Amniotic stem cell (primary cell): ENCODE measurements around the gene APP.
"Not testable (repeated sequence)": the region's sequence is repeated elsewhere in the genome, so short reads cannot be mapped to it uniquely, and the experiment has no call there.

Experiments used
- DNase-seq: peaks from one replicate; lab custom pipeline; 2025; lab: John Stamatoyannopoulos, UW

APP gene

DNA sequence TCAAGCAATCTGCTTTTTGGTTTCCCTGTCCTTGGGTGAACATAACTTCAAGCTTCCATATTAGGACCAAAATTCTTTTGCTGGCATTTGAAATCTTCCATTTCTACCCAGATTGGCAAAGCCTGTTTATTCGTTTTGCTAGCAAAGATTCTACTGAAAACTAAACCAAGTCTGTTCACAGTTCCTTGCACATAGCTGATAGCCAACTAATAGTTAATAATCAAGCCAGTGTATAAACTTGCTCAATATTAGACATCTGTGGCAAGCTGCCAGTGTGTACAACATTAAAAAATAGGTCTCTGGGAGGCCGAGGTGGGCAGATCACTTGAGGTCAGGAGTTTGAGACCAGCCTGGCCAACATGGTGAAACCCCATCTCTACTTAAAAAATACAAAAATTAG, 6.3 kb downstream of the APP start:
- DNase-seq: no peak

- no peak for DNase-seq
These were observed 8.5 kb downstream of the APP start for GRCh38 chr21:26162081-26162480.

DNA sequence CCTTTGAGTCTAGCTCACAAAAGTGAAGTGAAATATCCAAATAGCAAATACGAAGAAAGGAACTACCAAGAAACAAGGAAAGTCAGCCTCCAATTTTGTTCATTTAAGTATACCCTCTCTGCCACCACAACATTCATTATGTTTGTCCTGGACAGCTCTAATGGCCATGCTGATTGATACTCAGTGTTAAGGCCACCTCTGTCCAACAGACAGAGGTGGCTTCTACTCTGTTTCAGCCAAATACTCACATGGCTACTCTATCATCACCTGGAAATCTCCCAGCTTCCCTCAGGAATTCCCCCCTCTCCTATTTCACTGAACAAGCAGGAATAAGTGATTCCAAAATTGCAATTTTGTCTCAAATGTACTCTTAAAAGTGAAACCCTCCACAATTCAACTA, 10.7 kb downstream of the APP start:
- no peak for DNase-seq

DNA sequence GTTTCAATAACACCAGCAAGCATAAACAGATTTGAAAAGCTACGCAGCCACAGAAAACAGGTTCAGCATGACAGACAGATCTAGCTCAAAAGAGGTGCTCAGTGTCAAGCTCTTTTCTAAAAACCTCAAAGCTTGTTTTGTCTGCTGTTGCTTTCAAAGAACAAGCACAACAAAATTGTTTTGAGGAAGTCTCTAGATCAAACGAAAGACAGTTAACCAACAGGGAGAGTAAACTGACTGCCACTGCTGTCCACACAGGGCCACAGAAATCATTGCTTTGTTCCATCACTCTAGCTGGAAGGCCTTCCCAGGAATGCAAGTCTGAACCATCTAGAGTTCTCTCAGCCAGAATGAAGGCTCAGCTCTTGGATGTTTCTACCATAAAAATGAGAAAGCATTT, 12.8 kb downstream of the APP start:
- DNase-seq: no peak

DNA sequence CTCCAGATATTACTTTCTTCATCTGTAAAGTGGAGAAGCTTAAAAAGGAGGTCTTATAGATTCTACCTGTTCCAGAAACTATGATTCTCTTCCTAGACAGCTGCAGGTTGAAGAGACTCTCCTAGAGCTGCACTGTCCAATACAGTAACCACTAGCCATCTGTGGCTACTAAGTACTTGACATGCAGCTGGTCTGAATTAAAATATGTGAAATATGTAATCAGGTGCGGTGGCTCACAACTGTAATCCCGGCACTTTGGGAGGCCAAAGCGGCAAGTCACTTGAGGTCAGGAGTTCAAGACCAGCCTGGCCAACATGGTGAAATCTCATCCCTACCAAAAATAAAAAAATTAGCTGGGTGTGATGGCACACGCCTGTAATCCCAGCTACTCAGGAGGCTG, 15.8 kb downstream of the APP start:
- no peak for DNase-seq

DNA sequence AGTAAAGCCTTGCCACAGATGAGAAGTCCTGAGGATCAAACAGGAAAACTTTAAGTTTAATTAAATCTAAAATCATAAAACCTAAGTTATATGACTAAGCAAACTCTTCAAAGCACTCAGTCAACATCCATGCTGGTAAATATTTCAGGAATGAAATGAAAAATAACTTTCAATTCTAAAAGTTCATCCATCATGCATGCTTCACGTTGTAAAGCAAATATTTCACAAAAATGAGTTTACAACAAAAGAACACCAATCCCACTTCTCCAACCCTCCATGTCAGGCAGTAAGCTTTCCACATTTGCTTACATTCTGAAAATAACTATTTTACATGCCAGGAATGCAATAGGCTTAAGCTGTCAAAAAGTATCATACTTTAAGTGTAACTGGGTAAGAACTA, 16.8 kb downstream of the APP start:
- DNase-seq: peak; percentile 21

GRCh38 chr21:26148840-26149354, 21.7 kb downstream of the APP start:
- DNase-seq: no peak

- DNase-seq: no peak
These were observed 22.3 kb downstream of the APP start for GRCh38 chr21:26148071-26148839.

DNA sequence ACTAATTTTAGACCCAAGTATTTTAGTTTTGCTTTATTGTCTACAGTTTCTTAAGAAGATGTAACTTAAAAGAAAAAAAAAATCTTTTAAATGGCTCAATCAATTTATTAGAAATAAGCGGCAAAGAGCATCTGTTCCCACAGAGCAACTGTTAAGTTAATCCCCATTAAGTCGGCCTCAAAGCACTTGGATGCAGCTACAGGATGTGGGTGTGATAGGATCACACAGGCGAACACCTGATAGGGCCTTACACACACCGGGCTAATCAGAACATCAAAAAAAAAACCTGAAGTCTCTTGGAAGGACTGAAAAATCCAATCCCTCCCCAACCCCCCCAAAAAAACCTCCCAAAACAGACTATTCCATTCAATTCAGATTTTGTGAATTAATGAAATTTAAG, 23.0 kb downstream of the APP start:
- DNase-seq: no peak

- DNase-seq: no peak
These were observed 23.9 kb downstream of the APP start for GRCh38 chr21:26146681-26147080.

DNA sequence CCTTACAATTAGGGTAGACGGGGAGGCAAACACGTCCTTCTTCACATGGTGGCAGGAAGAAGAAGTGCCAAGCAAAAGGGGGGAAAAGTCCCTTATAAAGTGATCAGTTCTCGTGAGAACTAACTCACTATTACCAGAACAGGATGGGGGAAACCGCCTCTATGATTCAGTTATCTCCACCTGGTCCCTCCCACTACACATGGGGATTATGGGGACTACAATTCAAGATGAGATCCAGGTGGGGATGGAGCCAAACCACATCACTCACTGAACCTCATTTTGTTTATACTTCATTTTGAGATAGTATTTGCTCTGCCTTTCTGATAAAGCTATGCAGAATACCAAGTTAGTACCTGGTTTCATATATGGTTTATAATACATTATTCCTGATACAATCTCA, 26.5 kb downstream of the APP start:
- no peak for DNase-seq

- no peak for DNase-seq
These were observed 28.2 kb downstream of the APP start for GRCh38 chr21:26142363-26142762.

GRCh38 chr21:26140926-26141325, 29.6 kb downstream of the APP start:
- DNase-seq: no peak

- DNase-seq: peak; percentile 9
These were observed 30.4 kb downstream of the APP start for GRCh38 chr21:26140164-26140579.

- no peak for DNase-seq
These were observed 31.8 kb downstream of the APP start for GRCh38 chr21:26138615-26139257.

- DNase-seq: no peak
These were observed 33.0 kb downstream of the APP start for GRCh38 chr21:26137379-26138060.

DNA sequence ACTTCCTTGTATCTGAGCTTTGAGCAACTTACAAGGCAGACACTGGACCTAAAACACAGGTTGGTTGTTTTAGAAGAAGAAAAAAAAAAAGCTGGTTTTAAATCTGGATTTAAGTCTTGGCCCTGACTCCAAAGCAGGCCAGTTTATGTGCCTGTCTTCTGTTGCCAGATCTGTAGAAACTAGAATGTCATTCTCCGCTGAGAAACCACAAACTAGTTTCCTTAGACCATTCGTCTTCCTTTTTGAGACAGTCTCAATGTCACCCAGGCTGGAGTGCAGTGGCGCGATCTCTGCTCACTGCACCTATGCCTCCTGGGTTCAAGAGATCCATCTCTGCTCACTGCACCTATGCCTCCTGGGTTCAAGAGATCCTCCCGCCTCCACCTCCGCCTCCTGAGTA, 33.9 kb downstream of the APP start:
- no peak for DNase-seq

GRCh38 chr21:26135520-26135919, 35.0 kb downstream of the APP start:
- no peak for DNase-seq

DNA sequence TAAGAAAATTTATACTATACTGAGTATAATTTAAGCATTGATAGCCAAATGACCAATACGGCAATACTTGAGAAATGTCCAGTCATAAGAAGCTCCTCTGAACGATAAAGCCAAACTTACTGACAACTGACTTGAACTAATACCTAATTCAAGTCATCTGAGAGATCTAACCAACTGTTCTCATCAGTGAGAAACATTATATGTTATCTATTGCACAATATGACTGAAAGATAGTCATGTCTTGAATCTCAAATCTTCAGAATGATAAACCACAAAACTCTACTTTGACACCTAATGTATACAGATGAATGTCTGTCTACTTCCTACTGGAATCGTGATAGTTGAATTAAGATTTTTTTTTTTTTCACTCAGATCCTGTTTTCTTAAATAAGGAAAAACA, 39.0 kb downstream of the APP start:
- no peak for DNase-seq

- not testable (repeated sequence) for DNase-seq
These were observed 39.5 kb downstream of the APP start for GRCh38 chr21:26131053-26131452.

DNA sequence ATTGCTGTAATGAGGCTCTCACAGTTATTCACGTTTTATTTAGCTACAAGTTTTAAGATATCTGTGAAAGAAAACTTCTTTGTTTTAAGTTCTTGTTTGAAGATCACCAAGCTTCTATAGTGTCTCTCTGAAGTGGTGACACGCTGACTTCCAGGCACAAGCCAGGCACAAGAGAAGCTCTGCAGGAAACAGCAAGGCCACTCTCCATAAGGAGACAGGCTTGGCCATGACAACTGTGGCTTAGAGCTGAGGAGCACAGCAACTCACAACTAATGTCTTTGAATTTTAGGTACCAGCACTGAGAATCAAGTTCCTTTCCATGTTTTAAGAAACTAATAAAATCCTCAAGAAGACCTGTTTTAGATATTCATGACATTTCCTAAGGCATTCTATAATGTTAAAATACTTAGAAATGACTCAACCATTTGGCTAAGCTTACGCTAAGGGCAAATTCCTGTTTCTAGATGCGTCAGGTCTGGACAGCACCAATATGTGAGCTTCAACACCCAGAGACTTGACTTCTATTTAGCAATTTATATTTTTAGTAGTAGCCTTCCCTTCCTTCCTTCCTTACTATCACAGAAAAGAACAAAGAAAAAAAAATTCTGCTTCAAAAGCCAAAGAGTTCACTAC, 40.2 kb downstream of the APP start:
- peak; percentile 12 for DNase-seq

DNA sequence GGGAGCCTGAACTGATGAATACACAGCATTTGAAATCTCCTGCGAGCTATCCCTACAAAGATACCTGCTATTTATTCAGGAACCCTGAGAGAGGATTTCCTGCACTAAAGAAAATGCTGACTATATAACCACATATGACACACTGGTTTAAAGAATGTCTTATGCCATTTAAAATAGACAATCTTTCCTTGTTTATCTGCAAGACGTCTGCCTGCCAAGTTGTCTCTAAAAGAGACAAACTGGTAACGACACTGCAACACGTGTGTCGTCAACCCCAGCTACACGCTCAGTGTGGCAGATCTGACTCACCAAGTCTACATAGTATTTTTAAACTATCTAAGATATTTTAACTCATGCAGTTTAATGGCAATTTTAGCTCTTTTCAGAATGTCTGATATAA, 42.7 kb downstream of the APP start:
- no peak for DNase-seq
